GM19372 (cell line): ENCODE results near the gene SLC18B1.
"Not testable (repeated sequence)": the region's sequence is repeated elsewhere in the genome, so short reads cannot be mapped to it uniquely, and the experiment has no call there.

ENCODE experiments used
- ATAC-seq: cut with Tn5 transposase; IDR thresholded peaks from one replicate; pipeline ENCODE4 v1.9.1; 2021; ENCODE audit warnings: mild to moderate bottlenecking, low read depth, moderate library complexity; ENCODE audit not compliant: unreplicated experiment

Gene SLC18B1

GRCh38 chr6:132804251-132804650, 5.8 kb upstream of the SLC18B1 start:
- ATAC-seq, result no peak

DNA sequence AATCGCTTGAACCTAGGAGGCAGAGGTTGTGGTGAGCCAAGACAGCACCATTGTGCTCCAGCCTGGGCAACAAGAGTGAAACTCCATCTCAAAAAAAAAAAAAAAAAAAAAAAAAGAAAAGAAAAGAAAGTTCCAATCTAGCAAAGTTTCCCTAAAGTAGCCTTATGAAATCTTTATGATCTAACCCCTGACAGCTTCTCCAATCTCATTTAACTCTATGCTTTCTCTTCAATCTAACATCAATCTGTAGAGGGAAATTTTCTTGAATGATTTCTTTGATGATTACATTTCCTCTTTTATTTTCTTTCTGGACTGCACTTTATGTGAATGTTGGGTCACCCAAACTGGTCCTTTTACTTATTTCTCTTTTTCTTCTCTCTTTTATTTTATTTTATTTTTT, 2.2 kb upstream of the SLC18B1 start:
- ATAC-seq, result no peak

- peak; percentile 75 for ATAC-seq
Measured at GRCh38 chr6:132798869-132799538, 567 bp upstream of the SLC18B1 start.

DNA sequence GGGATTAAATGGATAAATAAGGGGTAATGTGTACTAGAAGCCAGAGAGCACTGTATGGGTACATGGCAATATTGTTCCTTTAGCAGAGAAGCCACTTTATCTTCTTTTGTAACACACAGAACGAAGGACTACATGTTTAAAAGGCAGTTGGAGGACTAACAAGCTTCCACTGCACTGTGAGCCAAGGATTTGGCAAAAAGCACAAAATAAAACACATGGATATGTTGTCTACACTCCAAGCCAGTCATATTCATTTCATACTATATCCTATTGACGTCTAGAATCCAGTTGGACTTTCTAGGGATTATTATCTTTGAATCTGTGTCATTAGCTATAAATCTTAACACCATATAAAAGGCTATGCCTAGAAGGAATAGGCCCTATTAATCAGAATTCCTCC, 3.0 kb downstream of the SLC18B1 start:
- ATAC-seq, result no peak

GRCh38 chr6:132792510-132792909, 5.9 kb downstream of the SLC18B1 start:
- ATAC-seq, result no peak

GRCh38 chr6:132790450-132790849, 8.0 kb downstream of the SLC18B1 start:
- no peak for ATAC-seq

DNA sequence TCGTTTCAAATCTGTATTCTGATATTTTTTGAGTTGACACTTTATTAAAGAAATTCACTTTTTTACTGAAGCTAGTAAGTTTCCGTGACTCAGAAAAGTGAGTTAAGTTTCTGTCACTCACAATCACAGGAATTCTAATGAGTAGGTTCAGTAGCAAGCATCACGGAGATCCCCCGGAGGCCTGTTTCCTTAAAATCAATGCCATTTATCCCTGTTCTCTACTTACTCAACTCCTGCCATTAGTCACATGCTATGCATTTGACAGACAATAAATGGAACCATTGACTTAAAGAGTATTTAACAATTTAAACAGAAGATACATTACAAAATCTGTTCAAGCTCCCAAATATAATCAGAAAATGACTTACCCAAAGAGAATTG, 9.1 kb downstream of the SLC18B1 start:
- no peak for ATAC-seq

- no peak for ATAC-seq
Measured at GRCh38 chr6:132788658-132789395, 9.6 kb downstream of the SLC18B1 start.

DNA sequence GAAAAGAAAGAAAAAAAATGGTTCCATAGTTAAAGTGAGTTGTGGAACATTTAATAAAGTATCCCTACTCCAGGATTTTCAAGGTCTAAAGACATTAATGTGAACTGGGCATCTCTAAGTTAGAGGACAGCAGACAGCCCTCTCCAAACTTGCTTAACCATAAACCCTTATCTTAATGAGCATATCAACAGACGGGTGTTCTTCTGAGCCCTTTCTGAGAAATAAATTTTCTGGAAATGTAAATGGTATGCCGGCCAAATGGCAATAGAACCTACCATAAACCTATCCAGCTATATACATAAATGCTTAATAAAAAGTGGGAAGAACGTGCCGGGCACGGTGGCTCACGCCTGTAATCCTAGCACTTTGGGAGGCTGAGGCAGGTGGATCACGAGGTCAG, 12.5 kb downstream of the SLC18B1 start:
- ATAC-seq, result no peak

- ATAC-seq, result no peak
Measured at GRCh38 chr6:132780770-132781371, 17.6 kb downstream of the SLC18B1 start.

GRCh38 chr6:132777881-132778280, 20.6 kb downstream of the SLC18B1 start:
- ATAC-seq, result not testable (repeated sequence)

- ATAC-seq, result peak; percentile 87
Measured at GRCh38 chr6:132768051-132768517, 30.4 kb downstream of the SLC18B1 start.

GRCh38 chr6:132765560-132765959, 32.9 kb downstream of the SLC18B1 start:
- ATAC-seq, result no peak

DNA sequence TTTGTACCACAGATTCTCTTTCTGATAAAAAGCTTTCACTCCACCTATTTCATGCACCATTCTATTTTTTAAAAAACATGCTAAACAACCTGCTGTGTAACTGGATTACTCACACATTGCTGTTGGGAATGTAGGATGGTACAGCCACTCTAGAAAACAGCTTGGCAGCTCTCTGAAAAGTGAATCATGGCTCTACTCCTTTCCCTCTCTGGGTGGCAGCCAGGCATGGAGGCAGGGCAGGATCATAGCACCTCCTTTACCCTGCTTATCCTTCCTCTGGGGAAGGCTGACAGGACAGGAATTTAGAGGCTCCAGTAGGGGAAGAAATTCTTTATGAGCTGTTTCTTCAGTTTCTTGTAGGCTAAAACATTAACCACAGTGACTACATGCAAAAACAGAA, 34.1 kb downstream of the SLC18B1 start:
- no peak for ATAC-seq

DNA sequence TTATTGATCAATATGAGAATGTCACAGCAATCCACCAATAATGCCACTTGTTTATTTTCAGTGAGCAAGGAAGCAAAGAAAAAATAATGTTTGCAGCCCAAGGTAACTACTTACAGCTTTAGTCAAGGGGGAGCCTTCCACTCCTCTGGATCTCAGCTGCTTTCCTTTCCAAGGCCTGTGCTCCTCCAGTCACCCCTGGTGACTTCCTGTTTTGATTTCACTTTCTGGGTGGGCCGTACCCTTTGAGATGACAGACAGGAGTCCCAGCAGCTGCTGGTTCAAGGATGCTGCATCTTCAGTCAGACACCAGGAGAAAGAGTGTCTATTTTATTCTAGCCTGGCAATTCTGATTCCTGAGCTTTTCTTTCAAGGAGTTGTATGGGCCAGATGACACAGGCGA, 35.2 kb downstream of the SLC18B1 start:
- peak; percentile 83 for ATAC-seq

DNA sequence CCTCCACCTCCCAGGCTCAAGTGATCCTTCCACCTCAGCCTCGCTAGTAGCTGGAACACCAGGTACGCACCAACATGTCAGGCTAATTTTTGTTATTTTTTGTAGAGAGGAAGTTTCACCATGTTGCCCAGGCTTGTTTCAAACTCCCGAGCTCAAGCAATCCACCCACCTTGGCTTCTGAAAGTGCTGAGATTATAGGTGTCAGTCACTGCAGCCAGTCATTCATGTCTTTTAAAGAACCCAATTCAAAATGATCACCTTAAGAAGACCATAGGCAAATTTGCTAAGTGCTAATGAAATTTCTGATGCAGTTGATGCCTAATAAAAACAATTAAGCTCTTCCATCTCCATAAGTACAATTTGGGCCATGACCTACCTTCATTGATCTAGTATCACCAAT, 38.2 kb downstream of the SLC18B1 start:
- ATAC-seq, result no peak

- no peak for ATAC-seq
Measured at GRCh38 chr6:132758689-132759088, 39.7 kb downstream of the SLC18B1 start.

DNA sequence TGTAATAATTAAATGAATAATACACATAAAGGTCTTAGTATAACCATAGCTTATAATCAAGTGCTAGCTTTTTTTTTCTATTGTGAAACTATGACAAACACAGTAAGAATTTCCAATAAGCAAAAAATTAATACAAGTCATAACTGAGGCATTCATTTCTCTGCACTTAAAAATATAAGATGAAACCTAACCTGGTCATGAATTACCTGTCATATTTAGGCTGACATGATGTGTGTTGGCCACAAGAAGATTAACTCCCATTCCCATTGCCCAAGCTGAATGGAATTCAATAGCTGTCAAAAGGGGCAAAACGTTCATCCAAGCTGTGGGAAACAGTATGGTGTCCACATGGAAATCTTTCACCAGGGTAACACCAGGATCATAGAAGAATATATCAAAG, 46.2 kb downstream of the SLC18B1 start:
- ATAC-seq, result no peak

DNA sequence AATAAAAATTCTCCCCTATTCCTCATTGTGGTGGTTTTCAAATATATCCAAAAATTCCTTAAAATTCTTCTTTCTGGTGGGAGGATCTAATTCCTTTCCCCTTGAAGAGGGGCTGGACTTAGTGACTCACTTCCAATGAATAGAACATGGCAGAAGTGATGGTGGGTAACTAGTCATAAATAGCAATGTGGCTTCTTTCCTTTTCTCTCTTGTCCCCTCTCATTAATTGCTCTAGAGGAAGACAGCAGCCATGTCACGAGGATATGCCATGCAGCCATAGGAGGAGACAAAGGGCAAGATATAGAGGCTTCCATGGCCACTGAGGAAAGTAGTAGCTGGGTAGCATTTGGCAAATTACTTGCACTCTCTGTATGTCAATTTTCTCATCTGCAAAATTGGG, 46.6 kb downstream of the SLC18B1 start:
- ATAC-seq, result no peak

DNA sequence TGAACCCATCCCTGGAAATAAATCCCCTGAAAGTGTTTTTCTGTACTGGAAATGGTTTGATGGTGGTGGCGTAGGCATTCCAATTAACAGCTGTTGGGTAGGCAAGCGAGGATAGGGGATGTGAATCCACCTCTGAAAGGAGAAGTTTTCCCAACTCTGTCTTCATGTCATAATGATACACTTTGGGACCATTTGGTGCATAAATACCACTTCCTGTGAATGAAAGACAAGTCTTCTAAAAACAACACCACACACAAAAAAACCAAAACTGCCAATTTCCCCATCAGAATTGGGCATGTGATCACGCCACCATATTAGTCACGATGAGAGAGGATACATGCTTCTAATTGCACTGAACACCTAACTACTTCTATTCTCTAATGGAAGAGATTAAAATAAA, 47.1 kb downstream of the SLC18B1 start:
- peak; percentile 18 for ATAC-seq

DNA sequence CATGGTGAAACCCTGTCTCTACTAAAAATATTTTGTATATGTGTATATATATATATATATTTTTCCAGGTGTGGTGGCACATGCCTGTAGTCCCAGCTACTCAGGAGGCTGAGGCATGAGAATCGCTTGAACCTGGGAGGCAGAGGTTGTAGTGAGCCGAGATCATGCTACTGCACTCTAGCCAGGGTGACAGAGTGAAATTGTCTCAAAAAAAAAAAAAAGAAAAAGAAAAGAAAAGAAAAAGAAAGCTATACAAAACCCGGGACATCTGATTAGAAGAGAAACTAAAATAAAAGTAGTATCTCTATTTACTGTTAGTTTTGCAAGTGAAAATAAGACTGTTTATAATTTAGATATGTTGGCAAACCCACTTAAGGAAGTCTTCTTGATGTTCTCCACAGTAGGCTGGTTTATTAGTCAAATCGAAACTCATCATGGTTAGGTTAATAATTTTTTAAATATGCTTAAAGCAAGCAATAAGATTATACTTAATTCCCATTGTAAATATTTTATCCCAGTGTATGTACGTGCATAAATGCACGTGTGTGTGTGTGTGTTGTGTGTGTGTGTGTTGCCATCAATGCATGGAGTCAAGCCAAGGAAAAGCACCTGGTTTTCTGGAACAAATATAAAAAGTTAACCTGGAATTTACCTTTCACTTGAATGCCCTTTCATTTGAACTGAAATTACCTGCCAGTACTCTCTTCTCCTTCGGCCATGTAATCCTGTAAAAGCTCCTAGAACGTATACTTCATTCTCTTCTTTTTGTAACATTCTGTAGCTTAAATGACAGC, 47.8 kb downstream of the SLC18B1 start:
- peak; percentile 90 for ATAC-seq
